ENCODE data around the gene DTNA.

Gene DTNA

DNA sequence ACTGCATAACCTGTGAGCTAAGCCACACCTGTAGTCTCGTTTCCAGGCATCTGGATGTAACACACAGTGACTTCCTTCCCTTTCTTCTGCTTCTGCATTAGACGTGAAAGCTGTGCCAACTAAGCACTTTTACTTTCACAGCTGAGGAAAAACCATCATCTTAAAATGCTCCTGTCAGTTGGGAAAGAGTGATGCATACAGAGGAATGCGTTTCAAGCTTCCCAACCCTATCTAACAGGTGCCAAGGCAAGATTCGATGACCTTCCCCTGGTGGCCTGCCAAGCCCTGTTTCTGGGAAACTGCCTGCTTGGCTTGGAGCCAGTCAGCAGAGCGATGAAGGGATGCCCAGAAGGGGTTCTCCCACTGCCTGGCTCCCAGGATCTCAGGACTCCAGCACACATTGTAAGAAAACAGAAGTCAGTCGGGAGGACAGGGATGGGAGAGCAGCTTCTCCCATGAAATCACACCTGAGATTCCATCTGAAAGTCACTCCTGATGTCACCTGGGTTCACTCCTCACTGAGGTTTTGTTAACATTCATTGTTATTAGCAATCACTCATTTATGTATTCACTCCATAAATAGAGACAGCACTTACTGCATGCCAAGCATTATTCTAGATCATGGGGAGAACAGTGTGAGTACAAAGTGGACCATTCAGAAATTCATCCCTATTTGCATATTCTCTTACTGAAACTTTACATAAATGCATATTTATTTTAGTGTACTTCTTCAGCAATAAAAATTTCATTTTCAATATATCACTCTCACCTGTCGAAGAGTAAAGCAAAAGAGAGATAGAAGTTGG is 64.1 kb downstream of the DTNA start:
- no peak for DNase-seq

DNA sequence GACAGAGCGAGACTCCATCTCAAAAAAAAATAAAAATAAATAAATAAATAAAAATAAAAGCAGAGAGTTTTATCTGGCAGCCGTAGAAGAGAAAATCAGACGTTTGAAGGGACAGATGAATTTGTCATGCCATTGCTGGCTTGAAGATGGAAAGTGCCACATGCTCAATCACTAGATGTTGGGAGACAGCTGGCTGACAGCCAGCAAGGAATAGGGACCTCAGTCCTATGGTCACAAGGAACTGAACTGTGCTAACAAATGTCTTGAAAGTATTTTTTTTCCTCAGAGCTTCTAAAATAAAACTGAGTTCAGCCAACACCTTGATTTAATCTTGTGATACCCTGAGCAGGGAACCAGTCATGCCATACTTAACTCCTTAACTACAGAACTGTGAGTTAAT is 65.4 kb downstream of the DTNA start:
- DNase-seq: no peak

DNA sequence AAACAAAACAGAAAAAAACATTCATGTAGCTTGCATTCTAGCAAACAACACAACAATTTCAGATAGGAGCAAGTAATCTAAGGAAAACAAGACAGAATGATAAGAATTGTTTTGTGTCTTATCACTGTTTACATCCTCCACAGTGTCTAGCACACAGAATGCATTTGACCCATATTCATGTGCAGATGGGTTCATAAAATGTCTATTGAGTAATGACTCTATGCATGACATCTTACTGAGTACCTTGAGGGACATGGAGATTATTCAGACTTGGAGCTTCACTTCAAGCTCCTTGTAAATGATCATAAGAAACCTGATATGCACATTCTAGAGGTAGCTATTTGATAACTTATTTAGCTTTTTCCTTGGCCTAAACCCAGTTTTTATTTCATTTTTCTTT is 69.0 kb downstream of the DTNA start:
- no peak for DNase-seq

DNA sequence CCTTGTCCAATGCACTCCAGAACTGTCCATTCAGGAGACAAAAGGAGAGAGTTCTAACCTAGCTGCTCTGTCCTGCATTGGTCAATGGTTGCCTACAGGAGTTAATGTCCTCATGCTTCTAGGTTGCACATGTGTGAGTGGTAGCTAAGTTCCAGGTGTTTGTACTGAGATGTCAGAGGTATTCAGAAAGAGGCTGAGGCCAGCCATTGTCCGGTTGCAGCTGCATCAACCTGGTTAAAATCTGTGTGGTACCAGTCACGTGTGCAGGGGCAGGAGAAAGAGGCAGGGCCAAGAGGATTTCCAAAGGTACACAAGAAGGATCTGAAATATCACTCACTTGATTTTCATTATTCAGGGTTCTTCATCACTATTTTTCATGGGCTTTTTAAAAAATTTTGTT is 70.8 kb downstream of the DTNA start:
- DNase-seq: no peak

DNA sequence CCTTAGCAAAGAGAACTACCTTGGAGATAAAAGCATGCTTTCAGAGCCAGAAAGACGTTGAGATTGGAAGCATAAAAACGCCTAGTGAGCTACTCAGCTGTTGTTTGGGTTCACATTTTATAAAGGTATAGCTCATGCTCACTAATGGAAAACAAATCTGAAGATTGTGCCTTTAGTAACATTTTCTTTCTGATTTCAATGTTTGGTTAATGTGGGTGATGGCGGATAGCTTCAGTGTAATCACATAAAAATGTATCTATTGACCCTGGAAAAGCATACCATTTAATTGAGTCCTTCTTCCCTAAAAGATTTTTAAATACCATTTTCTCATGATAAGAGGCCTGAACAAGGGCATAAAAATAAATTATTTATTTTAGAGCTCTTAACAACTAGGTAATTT is 73.4 kb downstream of the DTNA start:
- no peak for DNase-seq

DNA sequence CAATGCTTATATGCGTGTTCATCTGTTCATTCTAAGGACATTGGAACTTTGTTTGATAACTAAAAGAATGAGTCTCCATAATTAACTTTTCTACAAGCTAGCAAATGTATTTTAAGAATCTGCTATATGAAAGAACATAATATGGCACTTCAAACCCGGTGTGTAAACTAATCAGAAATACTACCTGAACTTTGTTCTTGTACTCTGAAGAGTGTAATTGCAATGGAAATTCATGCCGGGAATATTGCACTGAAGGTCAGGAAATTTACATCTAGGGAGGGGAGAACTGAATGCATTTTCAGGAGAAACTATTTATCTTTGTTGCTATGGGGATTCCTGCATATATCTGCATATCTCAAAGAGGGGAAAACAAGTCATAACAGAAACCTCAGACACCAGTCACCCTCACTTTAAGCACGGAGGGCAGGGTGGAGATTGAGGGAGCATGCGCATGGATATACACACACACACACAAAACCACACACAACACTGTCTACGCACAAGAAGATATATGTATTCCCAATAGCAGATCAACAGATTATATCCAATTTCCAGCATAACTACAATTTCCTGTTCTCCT is 76.2 kb downstream of the DTNA start:
- DNase-seq: no peak

DNA sequence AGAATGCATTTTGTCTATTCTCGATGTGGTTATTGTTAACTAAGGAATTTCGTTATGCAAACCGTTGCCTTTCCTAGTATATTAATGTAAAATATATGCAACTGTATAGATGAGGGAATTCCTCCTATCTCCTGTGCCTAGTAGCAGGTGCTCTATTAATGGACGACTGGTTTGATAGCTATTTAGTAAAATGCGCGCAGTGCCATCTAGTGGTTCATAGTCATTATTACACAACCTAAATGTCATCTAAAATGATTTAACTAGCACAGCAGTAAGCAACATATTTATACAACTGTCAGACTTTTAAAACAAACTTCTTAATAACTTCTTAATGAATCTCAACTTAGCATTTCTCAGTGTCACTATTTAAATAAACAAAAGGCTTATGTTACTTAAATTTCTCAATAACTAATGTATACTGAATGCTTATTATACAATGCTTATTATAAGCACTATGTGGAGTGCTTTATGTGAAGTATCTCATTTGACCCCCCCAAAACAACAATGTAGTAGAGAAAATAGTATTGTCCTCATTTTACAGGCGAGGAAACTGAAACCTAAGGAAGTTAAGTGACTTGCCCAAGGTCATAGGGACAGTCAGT is 77.9 kb downstream of the DTNA start:
- DNase-seq: peak; percentile 31

DNA sequence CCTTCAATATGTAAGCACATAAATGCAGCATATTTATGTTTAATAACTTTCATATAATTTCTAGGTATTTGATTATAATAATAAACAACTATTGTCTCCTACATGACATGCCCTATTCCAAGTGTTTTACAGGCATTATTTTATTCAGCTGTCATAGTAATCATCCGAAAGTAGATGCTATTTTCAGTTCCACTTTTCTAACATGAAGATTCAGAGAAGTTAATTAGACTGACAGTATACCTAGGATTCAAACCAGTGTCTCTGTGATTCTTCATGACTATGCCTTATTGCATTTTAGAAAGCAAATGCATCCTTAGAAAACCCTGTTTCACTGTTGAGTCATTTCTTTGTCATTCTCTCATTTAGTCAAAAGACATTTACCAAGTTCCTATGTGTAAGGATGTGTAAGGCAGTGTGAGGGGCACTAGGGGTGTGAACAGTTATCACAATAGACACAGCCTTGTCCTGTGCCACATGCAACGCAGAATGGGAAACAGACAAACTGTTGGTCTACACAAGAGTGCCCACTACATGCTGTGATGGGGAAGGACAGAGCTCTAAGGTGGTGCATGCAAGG is 79.8 kb downstream of the DTNA start:
- no peak for DNase-seq

DNA sequence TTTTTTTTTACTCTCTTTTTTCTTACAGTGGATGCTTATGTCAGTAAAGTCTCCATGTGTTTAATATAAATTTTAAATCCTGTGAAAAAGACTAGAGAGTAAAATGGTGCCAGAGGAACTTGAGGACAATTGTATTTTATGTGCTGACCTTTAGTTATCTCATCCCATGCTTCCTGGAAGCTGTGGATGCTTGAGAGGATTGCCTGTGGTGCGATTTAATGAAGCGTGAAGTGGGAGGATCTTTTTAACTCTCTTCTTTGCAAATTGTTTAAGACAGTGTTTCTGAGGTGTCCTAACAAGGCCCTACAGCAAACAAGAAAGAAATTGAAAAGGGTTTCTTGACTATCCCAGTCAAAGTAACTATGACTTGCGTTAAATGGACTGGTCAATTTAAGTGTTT is 84.2 kb downstream of the DTNA start:
- DNase-seq: no peak

DNA sequence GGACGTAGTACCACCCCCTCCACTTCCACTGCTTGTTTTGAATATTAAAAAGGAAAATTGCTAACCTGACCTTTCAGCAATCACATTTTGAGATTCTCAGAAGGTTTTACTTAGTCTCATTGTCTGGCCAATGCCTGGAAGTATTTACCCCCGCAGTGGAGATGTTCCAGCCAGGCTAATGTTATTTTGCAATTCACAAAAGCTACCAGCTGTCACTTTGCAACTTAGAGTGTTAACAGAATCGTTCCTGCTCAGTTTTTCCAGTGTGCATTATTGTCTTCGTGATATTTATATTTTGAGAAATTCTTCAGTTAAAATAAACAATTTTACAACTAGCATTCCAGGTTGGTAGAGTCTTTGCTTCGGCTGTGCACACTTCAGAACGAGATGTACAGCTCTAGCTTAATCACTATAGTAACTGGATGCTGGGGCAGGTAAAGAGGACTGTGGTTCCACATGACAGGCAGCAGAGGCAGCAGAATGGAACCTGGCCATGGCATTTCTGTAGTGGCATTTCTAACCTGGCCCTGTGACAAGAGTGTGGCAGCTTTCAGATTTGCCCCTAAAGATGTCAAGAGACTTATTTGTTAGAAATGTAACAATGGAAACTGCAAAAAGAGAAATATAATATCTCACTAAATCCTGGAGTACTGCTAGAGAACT is 85.1 kb downstream of the DTNA start:
- DNase-seq: no peak

DNA sequence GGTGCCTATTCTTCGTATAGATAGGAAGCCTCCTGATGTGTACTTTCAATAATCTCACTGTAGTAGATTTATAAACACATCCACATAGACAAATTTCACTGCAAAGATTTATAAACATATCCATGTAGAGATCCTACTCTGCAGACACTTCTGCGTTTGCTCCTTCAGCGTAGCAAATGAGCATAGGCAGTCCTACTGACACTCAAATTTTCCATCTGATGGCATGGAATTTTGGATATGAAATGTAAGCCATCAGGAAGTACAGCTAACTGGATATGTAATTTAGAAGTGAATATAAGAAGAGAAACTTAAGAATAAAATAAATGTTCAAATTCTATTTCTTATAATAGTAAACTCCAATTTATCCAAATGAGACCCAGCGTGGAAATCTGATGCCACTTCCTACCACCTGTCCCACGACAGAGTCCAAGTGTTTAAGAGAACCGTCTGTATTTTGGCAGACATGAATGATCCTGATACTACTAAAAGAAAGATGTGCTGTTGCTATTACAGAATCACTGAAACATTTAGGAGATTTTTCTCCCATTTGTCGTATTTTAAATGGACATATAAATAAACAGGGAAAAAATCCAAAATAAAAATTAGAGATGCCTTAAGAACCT is 86.0 kb downstream of the DTNA start:
- DNase-seq: no peak

DNA sequence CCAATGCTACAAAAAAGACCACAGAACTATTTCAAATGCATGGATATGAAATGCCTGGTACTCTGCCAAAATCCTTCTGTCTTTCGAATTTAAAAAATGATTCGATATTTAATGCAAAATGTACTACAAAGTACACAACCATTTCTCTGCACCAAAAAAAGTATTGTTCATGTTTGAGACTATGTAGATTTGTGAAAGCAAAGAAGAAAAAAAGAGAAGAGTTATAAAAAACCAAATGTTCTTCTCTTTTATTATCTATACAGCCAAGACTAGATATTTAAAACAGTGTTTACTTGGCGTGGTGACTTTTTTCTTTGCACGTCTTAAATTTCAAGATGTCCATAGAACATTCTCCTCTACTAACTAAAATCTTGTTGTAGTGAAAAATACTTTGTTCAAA is 89.2 kb downstream of the DTNA start:
- DNase-seq: no peak

DNA sequence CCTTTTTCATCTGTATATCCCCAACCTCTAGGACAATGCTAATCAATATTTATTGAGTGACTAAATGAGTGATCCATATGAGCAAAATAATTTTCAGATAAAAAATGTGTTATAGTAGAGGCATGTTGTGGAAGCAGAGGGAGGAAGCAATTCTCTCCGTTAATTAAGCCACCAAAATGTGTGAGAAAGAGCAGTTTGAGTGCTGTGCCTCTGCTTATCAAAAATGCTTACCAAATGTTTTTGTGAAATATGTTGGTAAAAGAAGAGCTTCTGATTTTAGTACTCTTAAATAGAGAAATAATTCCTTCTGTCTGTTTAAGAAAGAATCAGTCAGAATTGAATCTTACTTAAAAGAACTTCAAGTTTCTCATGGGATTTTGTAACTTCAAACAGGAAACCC is 90.3 kb downstream of the DTNA start:
- no peak for DNase-seq

DNA sequence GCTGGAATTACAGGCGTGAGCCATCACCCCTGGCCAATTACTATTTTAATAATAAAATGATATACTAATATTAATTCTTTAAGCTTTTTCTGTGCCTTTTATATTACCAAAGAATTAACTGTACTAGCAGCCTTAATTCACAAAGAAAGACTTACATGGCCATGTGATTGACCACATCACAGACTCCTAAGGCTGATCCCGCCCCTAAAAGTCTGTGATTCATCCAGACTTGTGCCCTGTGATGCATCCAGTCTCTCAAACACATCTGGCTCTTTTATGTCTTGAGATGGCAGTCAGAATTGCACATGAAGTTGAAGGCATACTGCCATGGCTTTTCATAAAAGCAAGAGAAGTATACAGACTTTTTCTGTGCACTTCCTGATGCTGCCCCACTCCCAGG is 91.7 kb downstream of the DTNA start:
- DNase-seq: no peak

DNA sequence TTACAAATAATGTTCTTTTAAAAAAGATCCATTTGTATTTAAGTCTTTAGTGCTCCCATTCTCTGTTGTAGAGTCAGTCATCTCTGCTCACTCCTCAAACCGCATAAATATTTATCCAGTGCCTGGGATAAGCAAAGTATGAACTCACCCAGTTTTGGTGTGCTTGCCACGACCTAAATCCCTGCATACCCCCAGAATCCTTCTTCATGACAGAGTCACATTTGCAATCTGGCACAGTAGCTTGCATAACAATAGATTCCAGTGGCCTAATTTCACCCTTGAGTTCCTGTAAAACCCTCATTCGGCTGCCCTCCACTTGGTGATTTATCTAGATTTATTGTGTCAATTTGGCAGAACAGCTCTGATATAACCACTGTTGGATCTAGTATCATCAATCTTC is 92.9 kb downstream of the DTNA start:
- no peak for DNase-seq

DNA sequence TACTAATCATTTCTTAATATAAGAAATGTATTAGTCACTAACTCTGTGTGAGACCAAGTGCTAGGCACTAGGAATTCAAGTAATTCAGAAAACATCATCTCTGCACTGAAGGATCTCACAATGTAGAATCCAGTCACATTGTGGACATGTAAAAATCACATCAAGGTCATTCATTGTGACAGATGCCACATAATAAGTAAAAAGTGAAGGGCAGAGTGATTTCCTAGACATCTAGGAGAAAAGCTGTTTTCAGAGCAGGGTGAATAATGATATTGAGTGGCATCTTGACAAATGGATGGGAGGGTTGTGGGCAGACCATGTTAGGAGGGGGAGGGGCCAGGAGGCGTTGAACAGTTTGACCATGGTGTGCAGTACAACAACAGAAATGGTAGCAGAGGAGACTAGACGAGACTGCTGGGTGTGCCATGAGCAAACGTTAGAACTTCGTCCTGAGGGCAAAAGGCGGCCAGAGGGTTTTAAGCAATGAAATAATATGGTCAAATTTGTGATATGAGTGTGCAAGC is 93.8 kb downstream of the DTNA start:
- DNase-seq: no peak

DNA sequence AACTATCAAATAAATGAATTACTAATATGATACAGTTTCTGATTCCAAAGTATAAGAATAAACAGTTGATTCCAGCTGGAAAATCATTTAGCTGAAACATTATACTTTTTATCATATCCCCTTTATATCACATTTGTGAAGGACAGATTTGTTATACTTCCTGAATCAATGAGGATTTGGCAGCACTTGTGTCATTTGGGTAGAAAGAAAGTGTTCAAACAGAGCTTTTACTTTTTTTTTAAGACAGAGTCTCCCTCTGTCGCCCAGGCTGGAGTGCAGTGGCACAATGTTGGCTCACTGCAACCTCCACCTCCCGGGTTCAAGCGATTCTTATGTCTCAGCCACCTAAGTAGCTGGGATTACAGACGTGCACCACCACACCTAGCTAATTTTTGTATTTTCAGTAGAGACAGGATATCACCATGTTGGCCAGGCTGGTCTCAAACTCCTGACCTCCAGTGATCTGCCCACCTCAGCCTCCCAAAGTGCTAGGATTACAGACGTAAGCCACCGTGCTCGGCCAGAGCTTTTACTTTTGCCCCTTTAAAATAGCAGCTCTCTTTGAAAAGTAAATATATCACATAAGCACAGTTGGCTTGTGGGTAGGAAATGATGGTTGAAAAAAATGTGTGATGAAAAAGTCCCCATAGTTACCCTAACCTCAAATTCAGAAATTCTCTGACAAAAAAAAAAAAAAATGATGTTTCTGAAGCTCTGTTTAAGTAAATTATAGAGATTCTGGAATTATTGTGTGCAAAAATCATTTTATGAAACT is 95.2 kb downstream of the DTNA start:
- no peak for DNase-seq

DNA sequence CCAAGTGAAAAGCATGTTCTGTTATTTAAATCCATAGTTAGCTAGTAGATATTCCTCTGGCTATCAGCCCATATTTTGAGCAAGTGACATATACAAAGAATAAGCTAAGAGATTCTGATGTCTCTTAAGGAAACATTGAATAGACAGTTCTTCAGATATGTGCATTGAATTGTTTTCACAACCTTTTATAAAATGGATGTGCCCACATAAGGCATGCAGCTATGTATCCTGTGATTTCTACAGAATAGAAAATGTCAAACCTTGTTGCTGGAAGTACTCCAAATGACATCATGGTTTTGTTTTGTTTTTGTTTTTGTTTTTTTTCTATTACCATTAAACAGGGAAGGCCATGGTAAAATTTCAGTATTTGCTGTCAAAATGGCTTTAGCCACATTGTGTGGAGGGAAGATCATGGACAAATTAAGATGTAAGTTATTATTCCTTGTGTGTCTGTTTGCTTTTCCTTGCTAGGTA is 95.8 kb downstream of the DTNA start:
- DNase-seq: no peak

DNA sequence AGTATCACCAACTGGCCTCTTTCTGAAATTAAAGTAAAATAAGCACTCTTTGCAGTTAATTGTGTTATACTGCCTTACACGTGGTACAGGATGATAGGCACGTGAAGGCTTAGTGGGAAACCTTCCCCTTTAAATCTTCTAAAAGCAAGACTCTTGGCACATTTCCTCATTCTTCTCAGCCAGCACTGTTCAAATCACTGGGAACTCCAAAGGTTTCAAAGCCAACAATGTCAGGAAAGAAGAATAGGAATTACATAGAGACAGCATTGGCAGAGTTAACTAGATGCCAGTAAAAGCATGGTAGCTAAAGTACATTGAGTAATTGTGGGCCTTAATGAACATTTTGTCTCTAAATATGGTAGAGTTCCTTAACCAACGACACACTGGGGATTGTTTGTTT is 96.4 kb downstream of the DTNA start:
- DNase-seq: no peak

DNA sequence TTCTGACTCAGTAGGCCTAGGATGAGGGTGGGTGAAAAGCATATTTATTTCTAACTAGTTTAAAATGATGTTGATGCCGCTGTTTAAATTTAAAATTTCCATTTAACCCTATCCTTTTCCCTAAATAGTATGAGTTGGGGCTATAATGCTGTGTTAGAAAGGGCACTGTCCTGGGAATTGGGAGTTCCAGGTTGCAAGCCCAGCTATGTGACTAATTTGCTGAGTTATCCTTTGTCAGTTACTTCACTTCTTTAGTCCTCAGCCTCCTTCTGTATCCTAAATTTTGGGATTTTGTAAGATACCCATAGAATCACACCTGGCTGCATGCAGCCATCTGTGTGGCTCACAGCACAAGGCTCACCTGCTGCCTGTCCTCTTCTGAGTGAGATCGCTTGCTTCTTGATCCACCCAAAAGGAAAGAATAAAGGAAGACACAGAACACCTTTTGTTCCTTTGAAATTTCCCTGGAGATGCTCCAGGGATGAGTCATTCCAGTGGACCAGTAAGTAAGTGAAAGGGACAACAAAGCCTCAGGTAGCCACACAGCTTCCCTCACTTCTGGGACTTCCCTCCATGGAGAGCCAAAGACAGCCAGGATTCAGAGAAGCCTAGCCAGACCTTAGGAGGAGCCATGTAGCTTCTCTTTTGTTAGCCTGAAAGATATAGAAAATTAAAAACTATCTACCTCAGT is 97.2 kb downstream of the DTNA start:
- no peak for DNase-seq

DNA sequence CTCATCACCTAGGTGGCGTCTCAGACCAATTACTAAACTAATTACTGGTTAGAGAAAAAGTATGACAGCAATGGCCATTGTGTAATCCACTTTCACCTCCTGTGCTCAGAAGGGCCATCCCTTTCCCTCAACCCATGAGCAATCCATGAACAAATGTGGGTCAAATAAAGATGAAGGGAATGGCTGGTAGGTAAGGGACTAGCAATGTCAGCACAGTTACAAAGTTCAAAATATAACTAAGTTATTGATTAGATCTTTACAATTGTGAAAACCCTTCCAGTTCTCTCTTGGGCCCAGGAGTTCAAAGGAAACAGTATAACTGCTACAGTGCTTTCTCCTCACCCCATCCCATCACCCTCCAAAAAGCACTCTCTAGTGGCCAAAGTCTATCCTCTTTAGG is 98.3 kb downstream of the DTNA start:
- no peak for DNase-seq

Measured in NCI-H2081 treated with DMSO at 0.1 percent for 48 hours (cell line).